HepG2 (cell line): Measurements from ENCODE around the gene GLG1. TPM values are rescaled to one million over a fixed set of nuclear protein-coding genes. Genes with fewer than 3 reads are reported as not detected.

ENCODE experiments used
- ASH2L ChIP-seq: fragments of 300-600, 200-600 bp; sonication (generic); IDR thresholded peaks from 2 replicates; pipeline ENCODE4 v1.7.0; 2017; ENCODE audit warnings: low read depth, mild to moderate bottlenecking, moderate library complexity, mixed read lengths, low read length; ENCODE audit not compliant: insufficient read length
- GABPA ChIP-seq, 2 experiments: IDR thresholded peaks; 2 replicates each; pipeline ENCODE4 v1.6.1; 2011 to 2016; ENCODE audit warnings: low read depth in 2 of 2, low read length in 1 of 2, missing biosample characterization in 1 of 2, missing genetic modification characterization in 1 of 2
- HNRNPL ChIP-seq: fragments of 200-400 bp; formaldehyde crosslinking; IDR thresholded peaks from 2 replicates; pipeline ENCODE4 v1.6.1; 2017; ENCODE audit warnings: mild to moderate bottlenecking, low read depth, low read length
- MIXL1 ChIP-seq: IDR thresholded peaks from 2 replicates; pipeline ENCODE4 v1.6.1; 2016
- NR2C2 ChIP-seq: sonication (generic); formaldehyde crosslinking; IDR thresholded peaks from 2 replicates; pipeline ENCODE4 v1.4.0; 2020; ENCODE audit warnings: missing genetic modification reagents, mild to moderate bottlenecking, moderate library complexity, borderline replicate concordance
- SMAD1 ChIP-seq: sonication (generic); formaldehyde crosslinking; IDR thresholded peaks from 2 replicates; pipeline ENCODE4 v1.4.0; 2020; ENCODE audit warnings: missing genetic modification reagents, low read depth, mild to moderate bottlenecking, borderline replicate concordance
- ZNF20 ChIP-seq: sonication (generic); formaldehyde crosslinking; IDR thresholded peaks from 2 replicates; pipeline ENCODE4 v1.4.0; 2020; ENCODE audit warnings: mild to moderate bottlenecking, moderate library complexity, missing genetic modification reagents
- ZNF746 ChIP-seq: sonication (generic); formaldehyde crosslinking; IDR thresholded peaks from 2 replicates; pipeline ENCODE4 v1.8.0; 2022; ENCODE audit warnings: mild to moderate bottlenecking, missing genetic modification reagents
- ZNF775 ChIP-seq: sonication (generic); formaldehyde crosslinking; IDR thresholded peaks from 2 replicates; pipeline ENCODE4 v1.4.0; 2020; ENCODE audit warnings: missing genetic modification reagents, mild to moderate bottlenecking, moderate library complexity, borderline replicate concordance
- polyA plus RNA-seq, 8 experiments: library from polyadenylated mRNA; depleted of rRNA in 3 of 8; stranded (reverse) in 7 of 8; unstranded in 1 of 8; fragments of >200 nt; fragmentation: Illumina TruSeq in 4 of 8; extraction: Trizol in 4 of 8; gene quantifications; 2 replicates each; pipeline versions ENCODE4 v1.2.1 to v1.2.3, GENCODE V29; 2011 to 2016; ENCODE audit warnings: low read depth in 4 of 8, missing spikeins in 1 of 8, mixed read lengths in 1 of 8; ENCODE audit not compliant: insufficient read depth in 1 of 8
- total RNA-seq, 5 experiments: library from RNA; depleted of rRNA; stranded (reverse); fragments of >200 nt; fragmentation: Illumina TruSeq; extraction: Trizol; gene quantifications; 2 replicates each; pipeline ENCODE4 v1.2.3, GENCODE V29; 2016; ENCODE audit warnings: low read depth in 1 of 5
- TF ChIP-seq, protein P1 (sequence below): sonication (generic); formaldehyde crosslinking; IDR thresholded peaks from 2 replicates; pipeline ENCODE4 v1.8.1; 2022; ENCODE audit warnings: low read depth, mild to moderate bottlenecking, missing genetic modification reagents
- TF ChIP-seq, protein P2 (sequence below): sonication (generic); formaldehyde crosslinking; IDR thresholded peaks from 2 replicates; pipeline ENCODE4 v1.4.0; 2020; ENCODE audit warnings: missing genetic modification reagents
- TF ChIP-seq, protein P3 (sequence below): sonication (generic); formaldehyde crosslinking; IDR thresholded peaks from 2 replicates; pipeline ENCODE4 v1.4.0; 2020; ENCODE audit warnings: missing genetic modification reagents, borderline replicate concordance
- TF ChIP-seq, protein P4 (sequence below): sonication (generic); formaldehyde crosslinking; IDR thresholded peaks from 2 replicates; pipeline ENCODE4 v1.8.1; 2023; ENCODE audit warnings: missing genetic modification reagents, mild to moderate bottlenecking, borderline replicate concordance
- TF ChIP-seq, protein P5 (sequence below): sonication (generic); formaldehyde crosslinking; IDR thresholded peaks from 2 replicates; pipeline ENCODE4 v1.4.0; 2020; ENCODE audit warnings: missing genetic modification reagents
- TF ChIP-seq, protein P6 (sequence below): sonication (generic); formaldehyde crosslinking; IDR thresholded peaks from 2 replicates; pipeline ENCODE4 v1.4.0; 2020; ENCODE audit warnings: missing genetic modification reagents, borderline replicate concordance

GLG1 gene
- total and polyA plus RNA-seq, 2 of the 13 experiments (the other 11 are each of a cell fraction or from before 2014, with no cell fraction given) = 87.7 to 141 TPM

DNA sequence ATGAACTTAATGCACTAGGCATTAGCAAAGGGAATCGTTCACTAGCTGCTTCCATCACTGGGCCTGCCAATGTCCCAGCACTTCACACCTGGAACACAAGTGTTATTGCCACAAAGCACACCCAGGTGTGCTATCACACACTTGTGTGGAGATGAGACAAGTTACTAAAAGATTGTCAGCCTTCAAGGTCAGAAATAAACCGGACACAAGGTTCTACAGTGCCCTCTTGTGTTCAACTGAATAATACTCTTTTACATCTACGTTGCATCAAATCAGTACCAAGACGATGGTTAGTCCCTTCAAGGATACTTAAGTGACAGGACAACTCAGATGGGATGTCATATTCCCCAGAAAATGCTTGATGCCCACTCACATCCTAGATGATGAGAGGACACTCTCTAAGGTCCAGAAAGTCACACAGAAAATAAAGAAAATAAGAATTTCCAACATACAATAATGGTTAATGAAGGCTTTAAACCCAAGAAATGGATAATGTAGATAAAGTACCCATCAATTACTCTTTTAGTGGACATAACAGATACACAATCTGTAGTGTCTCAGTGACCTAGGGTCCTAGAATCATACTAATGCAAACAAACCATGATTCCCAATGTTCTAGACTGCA lies 16.4 kb upstream of the GLG1 start (continued):
- TF ChIP-seq, protein P1, sequence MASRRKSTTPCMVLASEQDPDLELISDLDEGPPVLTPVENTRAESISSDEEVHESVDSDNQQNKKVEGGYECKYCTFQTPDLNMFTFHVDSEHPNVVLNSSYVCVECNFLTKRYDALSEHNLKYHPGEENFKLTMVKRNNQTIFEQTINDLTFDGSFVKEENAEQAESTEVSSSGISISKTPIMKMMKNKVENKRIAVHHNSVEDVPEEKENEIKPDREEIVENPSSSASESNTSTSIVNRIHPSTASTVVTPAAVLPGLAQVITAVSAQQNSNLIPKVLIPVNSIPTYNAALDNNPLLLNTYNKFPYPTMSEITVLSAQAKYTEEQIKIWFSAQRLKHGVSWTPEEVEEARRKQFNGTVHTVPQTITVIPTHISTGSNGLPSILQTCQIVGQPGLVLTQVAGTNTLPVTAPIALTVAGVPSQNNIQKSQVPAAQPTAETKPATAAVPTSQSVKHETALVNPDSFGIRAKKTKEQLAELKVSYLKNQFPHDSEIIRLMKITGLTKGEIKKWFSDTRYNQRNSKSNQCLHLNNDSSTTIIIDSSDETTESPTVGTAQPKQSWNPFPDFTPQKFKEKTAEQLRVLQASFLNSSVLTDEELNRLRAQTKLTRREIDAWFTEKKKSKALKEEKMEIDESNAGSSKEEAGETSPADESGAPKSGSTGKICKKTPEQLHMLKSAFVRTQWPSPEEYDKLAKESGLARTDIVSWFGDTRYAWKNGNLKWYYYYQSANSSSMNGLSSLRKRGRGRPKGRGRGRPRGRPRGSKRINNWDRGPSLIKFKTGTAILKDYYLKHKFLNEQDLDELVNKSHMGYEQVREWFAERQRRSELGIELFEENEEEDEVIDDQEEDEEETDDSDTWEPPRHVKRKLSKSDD (CRISPR knock-in tag) = no peak
- 0 out of 2 replicates have a peak, but pooled peaks have one; percentile 24 for TF ChIP-seq NR2C2 (CRISPR knock-in tag)
- TF ChIP-seq, protein P2, sequence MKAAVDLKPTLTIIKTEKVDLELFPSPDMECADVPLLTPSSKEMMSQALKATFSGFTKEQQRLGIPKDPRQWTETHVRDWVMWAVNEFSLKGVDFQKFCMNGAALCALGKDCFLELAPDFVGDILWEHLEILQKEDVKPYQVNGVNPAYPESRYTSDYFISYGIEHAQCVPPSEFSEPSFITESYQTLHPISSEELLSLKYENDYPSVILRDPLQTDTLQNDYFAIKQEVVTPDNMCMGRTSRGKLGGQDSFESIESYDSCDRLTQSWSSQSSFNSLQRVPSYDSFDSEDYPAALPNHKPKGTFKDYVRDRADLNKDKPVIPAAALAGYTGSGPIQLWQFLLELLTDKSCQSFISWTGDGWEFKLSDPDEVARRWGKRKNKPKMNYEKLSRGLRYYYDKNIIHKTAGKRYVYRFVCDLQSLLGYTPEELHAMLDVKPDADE (CRISPR knock-in tag) = no peak
- TF ChIP-seq ASH2L = no peak
- no peak for TF ChIP-seq HNRNPL
- TF ChIP-seq, protein P3, sequence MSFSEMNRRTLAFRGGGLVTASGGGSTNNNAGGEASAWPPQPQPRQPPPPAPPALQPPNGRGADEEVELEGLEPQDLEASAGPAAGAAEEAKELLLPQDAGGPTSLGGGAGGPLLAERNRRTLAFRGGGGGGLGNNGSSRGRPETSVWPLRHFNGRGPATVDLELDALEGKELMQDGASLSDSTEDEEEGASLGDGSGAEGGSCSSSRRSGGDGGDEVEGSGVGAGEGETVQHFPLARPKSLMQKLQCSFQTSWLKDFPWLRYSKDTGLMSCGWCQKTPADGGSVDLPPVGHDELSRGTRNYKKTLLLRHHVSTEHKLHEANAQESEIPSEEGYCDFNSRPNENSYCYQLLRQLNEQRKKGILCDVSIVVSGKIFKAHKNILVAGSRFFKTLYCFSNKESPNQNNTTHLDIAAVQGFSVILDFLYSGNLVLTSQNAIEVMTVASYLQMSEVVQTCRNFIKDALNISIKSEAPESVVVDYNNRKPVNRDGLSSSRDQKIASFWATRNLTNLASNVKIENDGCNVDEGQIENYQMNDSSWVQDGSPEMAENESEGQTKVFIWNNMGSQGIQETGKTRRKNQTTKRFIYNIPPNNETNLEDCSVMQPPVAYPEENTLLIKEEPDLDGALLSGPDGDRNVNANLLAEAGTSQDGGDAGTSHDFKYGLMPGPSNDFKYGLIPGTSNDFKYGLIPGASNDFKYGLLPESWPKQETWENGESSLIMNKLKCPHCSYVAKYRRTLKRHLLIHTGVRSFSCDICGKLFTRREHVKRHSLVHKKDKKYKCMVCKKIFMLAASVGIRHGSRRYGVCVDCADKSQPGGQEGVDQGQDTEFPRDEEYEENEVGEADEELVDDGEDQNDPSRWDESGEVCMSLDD (CRISPR knock-in tag) = no peak
- TF ChIP-seq, protein P4, sequence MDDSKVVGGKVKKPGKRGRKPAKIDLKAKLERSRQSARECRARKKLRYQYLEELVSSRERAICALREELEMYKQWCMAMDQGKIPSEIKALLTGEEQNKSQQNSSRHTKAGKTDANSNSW (CRISPR knock-in tag) = no peak
- TF ChIP-seq MIXL1 (CRISPR knock-in tag) = 0 out of 2 replicates have a peak, but pooled peaks have one; percentile 11
- no peak for TF ChIP-seq ZNF746 (CRISPR knock-in tag)
- TF ChIP-seq, protein P5, sequence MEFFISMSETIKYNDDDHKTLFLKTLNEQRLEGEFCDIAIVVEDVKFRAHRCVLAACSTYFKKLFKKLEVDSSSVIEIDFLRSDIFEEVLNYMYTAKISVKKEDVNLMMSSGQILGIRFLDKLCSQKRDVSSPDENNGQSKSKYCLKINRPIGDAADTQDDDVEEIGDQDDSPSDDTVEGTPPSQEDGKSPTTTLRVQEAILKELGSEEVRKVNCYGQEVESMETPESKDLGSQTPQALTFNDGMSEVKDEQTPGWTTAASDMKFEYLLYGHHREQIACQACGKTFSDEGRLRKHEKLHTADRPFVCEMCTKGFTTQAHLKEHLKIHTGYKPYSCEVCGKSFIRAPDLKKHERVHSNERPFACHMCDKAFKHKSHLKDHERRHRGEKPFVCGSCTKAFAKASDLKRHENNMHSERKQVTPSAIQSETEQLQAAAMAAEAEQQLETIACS (CRISPR knock-in tag) = no peak
- no peak for TF ChIP-seq ZNF20 (CRISPR knock-in tag)
- no peak for TF ChIP-seq SMAD1
- TF ChIP-seq GABPA (IDR thresholded peaks at IDR 0.05; ENCODE audit: low read depth, low read length) = no peak
- TF ChIP-seq GABPA (CRISPR knock-in tag; IDR thresholded peaks at IDR 0.05; ENCODE audit: low read depth) = no peak
- TF ChIP-seq, protein P6, sequence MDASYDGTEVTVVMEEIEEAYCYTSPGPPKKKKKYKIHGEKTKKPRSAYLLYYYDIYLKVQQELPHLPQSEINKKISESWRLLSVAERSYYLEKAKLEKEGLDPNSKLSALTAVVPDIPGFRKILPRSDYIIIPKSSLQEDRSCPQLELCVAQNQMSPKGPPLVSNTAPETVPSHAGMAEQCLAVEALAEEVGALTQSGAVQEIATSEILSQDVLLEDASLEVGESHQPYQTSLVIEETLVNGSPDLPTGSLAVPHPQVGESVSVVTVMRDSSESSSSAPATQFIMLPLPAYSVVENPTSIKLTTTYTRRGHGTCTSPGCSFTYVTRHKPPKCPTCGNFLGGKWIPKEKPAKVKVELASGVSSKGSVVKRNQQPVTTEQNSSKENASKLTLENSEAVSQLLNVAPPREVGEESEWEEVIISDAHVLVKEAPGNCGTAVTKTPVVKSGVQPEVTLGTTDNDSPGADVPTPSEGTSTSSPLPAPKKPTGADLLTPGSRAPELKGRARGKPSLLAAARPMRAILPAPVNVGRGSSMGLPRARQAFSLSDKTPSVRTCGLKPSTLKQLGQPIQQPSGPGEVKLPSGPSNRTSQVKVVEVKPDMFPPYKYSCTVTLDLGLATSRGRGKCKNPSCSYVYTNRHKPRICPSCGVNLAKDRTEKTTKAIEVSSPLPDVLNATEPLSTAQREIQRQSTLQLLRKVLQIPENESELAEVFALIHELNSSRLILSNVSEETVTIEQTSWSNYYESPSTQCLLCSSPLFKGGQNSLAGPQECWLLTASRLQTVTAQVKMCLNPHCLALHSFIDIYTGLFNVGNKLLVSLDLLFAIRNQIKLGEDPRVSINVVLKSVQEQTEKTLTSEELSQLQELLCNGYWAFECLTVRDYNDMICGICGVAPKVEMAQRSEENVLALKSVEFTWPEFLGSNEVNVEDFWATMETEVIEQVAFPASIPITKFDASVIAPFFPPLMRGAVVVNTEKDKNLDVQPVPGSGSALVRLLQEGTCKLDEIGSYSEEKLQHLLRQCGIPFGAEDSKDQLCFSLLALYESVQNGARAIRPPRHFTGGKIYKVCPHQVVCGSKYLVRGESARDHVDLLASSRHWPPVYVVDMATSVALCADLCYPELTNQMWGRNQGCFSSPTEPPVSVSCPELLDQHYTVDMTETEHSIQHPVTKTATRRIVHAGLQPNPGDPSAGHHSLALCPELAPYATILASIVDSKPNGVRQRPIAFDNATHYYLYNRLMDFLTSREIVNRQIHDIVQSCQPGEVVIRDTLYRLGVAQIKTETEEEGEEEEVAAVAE (CRISPR knock-in tag) = no peak
- TF ChIP-seq ZNF775 (CRISPR knock-in tag) = no peak
